MM.1S (cell line): Measurements from ENCODE around the gene GPC5.

ENCODE experiments used
- DNase-seq: peaks from one replicate; pipeline ENCODE4 v3.0.0-alpha.2; 2015
- H2AFZ ChIP-seq: fragments of 300-600 bp; sonication (generic); 2 replicates; pipeline ENCODE4 v1.6.0; 2016; ENCODE audit warnings: antibody characterized with exemption, low read length
- H3F3A ChIP-seq: fragments of 300-600 bp; sonication (generic); 2 replicates; pipeline ENCODE4 v1.6.1; 2016; ENCODE audit warnings: mild to moderate bottlenecking, antibody characterized with exemption, low read length, moderate library complexity, mixed read lengths; ENCODE audit not compliant: insufficient read depth
- H3K27ac ChIP-seq: fragments of 300-600 bp; sonication (generic); 2 replicates; pipeline ENCODE4 v1.5.1; 2016; ENCODE audit warnings: mild to moderate bottlenecking, low read length
- H3K27me3 ChIP-seq: fragments of 300-600 bp; sonication (generic); replicated peaks from 2 replicates; pipeline ENCODE4 v1.6.0; 2016; ENCODE audit warnings: low read length; ENCODE audit not compliant: insufficient read depth
- H3K36me3 ChIP-seq: fragments of 300-600 bp; sonication (generic); replicated peaks from 2 replicates; pipeline ENCODE4 v1.6.1; 2016; ENCODE audit warnings: mild to moderate bottlenecking, low read length, mixed read lengths; ENCODE audit not compliant: insufficient read depth
- H3K4me1 ChIP-seq: fragments of 300-600 bp; sonication (generic); 2 replicates; pipeline ENCODE4 v1.6.1; 2016; ENCODE audit warnings: low read length, mixed read lengths
- H3K4me2 ChIP-seq: fragments of 300-600 bp; sonication (generic); 2 replicates; pipeline ENCODE4 v1.6.0; 2016; ENCODE audit warnings: low read depth, low read length
- H3K4me3 ChIP-seq: fragments of 300-600 bp; sonication (generic); 2 replicates; pipeline ENCODE4 v1.5.1; 2016; ENCODE audit warnings: low read length, mixed read lengths
- H3K79me2 ChIP-seq: fragments of 300-600 bp; sonication (generic); 2 replicates; pipeline ENCODE4 v1.6.1; 2016; ENCODE audit warnings: mixed run types, low read length, mixed read lengths
- H3K9ac ChIP-seq: fragments of 300-600 bp; sonication (generic); 2 replicates; pipeline ENCODE4 v1.6.1; 2016; ENCODE audit warnings: low read length, mixed read lengths
- H3K9me2 ChIP-seq: fragments of 300-600 bp; sonication (generic); replicated peaks from 2 replicates; pipeline ENCODE4 v1.6.1; 2016; ENCODE audit warnings: mild to moderate bottlenecking, low read length, mixed read lengths; ENCODE audit not compliant: insufficient read depth
- H3K9me3 ChIP-seq: fragments of 300-600 bp; sonication (generic); replicated peaks from 2 replicates; pipeline ENCODE4 v1.6.1; 2016; ENCODE audit warnings: mild to moderate bottlenecking, low read length, mixed read lengths; ENCODE audit not compliant: insufficient read depth
- H4K20me1 ChIP-seq: fragments of 300-600 bp; sonication (generic); 2 replicates; pipeline ENCODE4 v1.6.1; 2016; ENCODE audit warnings: mild to moderate bottlenecking, low read length, moderate library complexity, mixed read lengths; ENCODE audit not compliant: insufficient read depth
- EZH2 ChIP-seq: fragments of 300-600 bp; sonication (generic); optimal IDR thresholded peaks from 2 replicates; pipeline ENCODE3; 2017; ENCODE audit warnings: low read depth, mild to moderate bottlenecking, antibody characterized with exemption, low read length, mixed read lengths
- EZH2phosphoT487 ChIP-seq: fragments of 300-600 bp; sonication (generic); IDR thresholded peaks from 2 replicates; pipeline ENCODE4 v1.6.1; 2018; ENCODE audit warnings: antibody characterized with exemption, low read length
- TF ChIP-seq, protein P1 (sequence below): fragments of 300-600 bp; sonication (generic); IDR thresholded peaks from 2 replicates; pipeline ENCODE4 v1.5.1; 2016; ENCODE audit warnings: antibody characterized with exemption, low read length, mixed read lengths

The GPC5 gene

GRCh38 chr13:91586609-91587008 lies 188.2 kb downstream of the GPC5 start:
- Histone ChIP-seq H3K9me3 (no peaks in the 10 kb centered on the region), H3K27ac (no peak overlapping the region), H2AFZ (no peak overlapping the region), H3K36me3 (no peaks in the 10 kb centered on the region), H3K27me3 (no peaks in the 10 kb centered on the region), H3K79me2 (no peaks in the 10 kb centered on the region), H3K9me2 (no peaks in the 10 kb centered on the region), H3K4me1 (no peaks in the 10 kb centered on the region), H3K9ac (no peak overlapping the region), H3F3A (no peaks in the 10 kb centered on the region), H3K4me3 (no peak overlapping the region), H4K20me1 (no peaks in the 10 kb centered on the region), H3K4me2 (no peak overlapping the region)
- TF ChIP-seq, protein P1, sequence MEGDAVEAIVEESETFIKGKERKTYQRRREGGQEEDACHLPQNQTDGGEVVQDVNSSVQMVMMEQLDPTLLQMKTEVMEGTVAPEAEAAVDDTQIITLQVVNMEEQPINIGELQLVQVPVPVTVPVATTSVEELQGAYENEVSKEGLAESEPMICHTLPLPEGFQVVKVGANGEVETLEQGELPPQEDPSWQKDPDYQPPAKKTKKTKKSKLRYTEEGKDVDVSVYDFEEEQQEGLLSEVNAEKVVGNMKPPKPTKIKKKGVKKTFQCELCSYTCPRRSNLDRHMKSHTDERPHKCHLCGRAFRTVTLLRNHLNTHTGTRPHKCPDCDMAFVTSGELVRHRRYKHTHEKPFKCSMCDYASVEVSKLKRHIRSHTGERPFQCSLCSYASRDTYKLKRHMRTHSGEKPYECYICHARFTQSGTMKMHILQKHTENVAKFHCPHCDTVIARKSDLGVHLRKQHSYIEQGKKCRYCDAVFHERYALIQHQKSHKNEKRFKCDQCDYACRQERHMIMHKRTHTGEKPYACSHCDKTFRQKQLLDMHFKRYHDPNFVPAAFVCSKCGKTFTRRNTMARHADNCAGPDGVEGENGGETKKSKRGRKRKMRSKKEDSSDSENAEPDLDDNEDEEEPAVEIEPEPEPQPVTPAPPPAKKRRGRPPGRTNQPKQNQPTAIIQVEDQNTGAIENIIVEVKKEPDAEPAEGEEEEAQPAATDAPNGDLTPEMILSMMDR, result no peak
- TF ChIP-seq EZH2phosphoT487 (no peak), EZH2 (no peak)
- DNase-seq, result no peak

GRCh38 chr13:91588541-91588940 lies 190.1 kb downstream of the GPC5 start:
- Histone ChIP-seq H3F3A (no peaks in the 10 kb centered on the region), H3K36me3 (no peaks in the 10 kb centered on the region), H3K4me2 (no peak overlapping the region), H3K4me3 (no peak overlapping the region), H3K27me3 (no peaks in the 10 kb centered on the region), H3K79me2 (no peaks in the 10 kb centered on the region), H4K20me1 (no peaks in the 10 kb centered on the region), H3K9me2 (no peaks in the 10 kb centered on the region), H3K4me1 (no peaks in the 10 kb centered on the region), H2AFZ (no peak overlapping the region), H3K9me3 (no peaks in the 10 kb centered on the region), H3K9ac (no peak overlapping the region), H3K27ac (no peak overlapping the region)
- no peak for TF ChIP-seq EZH2phosphoT487
- TF ChIP-seq EZH2, result no peak
- TF ChIP-seq, protein P1, result no peak
- DNase-seq, result no peak

DNA sequence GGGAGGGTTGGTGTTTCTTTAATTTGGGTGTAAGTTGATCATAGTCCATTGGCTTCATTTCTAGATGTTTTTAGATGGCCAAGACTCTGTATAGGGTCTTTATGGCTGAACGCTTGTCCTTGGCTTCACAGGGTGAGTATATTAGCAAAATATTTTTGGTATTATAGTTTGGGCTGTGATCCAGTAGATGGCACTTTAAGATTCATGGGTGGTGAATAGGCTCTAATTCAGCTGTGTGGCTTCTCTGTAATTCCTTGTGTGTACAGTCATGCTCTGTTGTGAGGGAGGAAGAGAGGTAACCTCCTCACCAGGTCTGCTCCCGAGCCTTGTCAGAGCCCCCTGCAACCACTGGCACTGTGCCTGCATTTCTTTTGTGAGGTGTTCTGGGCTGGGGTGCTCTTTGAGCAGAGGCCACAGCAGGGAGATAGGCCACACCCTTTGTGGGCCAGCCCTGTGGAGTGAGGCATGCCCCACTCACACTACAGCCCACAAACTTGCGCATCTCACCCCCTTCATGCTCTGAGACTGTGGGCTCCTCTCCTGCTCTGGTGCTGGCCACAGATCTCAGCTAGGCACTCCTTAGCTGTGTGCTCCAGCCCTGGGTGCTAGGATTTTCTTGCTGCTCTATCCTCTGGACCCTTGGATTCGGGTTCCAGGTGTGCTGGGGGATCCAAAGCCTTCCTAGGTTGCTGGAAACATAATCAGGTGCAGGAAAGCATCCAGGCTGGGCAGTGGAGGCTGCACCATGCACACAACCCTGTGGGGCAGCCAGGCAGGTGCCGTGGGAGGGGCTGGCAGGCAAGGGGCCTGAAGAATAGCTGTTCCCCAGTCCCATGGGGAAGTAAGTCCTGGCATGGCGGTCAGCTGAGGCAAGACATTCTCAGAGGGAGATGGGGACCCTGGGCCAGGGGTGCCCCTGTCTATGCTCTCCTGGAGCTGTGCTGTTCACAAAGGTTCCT lies 193.9 kb downstream of the GPC5 start:
- Histone ChIP-seq H3K4me3 (no peak overlapping the region), H3K79me2 (no peaks in the 10 kb centered on the region), H2AFZ (no peak overlapping the region), H3K36me3 (no peaks in the 10 kb centered on the region), H3K27me3 (no peaks in the 10 kb centered on the region), H3F3A (no peaks in the 10 kb centered on the region), H3K9me2 (no peaks in the 10 kb centered on the region), H3K9me3 (no peaks in the 10 kb centered on the region), H4K20me1 (no peaks in the 10 kb centered on the region), H3K4me1 (no peaks in the 10 kb centered on the region), H3K9ac (no peak overlapping the region), H3K4me2 (no peak overlapping the region), H3K27ac (no peak overlapping the region)
- DNase-seq, result no peak
- TF ChIP-seq, protein P1, result no peak
- TF ChIP-seq EZH2 (no peak), EZH2phosphoT487 (no peak)
